PC-9 (cell line): ENCODE measurements around the gene ABTB2. TPM values are rescaled to one million over a fixed set of nuclear protein-coding genes. Genes with fewer than 3 reads are reported as not detected.

Source experiments
- BruUV-seq: library from RNA; stranded (reverse); fragments of 400-500 nt; replicated peaks from 2 replicates; lab custom pipeline; 2021; lab: Mats Ljungman, UMichigan
- CTCF ChIA-PET: fragments of 300-600 bp; sonication (Branson Sonifier 250); formaldehyde crosslinking; loops from one replicate; lab custom pipeline; 2022; ENCODE audit warnings: antibody characterized with exemption; lab: Charles Lee
- POLR2A ChIA-PET: fragments of 300-600 bp; sonication (Branson Sonifier 250); formaldehyde crosslinking; loops from one replicate; lab custom pipeline; 2022; ENCODE audit warnings: antibody characterized with exemption; ENCODE audit not compliant: unreplicated experiment; lab: Charles Lee
- DNase-seq, 2 experiments: peaks; one replicate each; pipeline versions ENCODE4 v3.0.0 to v3.0.0-alpha.2; 2015 to 2022; ENCODE audit warnings: mixed read lengths in 1 of 2
- H2AFZ ChIP-seq: fragments of 200-600 bp; sonication (generic); 2 replicates; pipeline ENCODE4 v1.8.1; 2017; ENCODE audit warnings: antibody characterized with exemption
- H3F3A ChIP-seq: fragments of 200-600 bp; sonication (generic); 2 replicates; pipeline ENCODE4 v1.8.1; 2017; ENCODE audit warnings: antibody characterized with exemption, mild to moderate bottlenecking, low read depth; ENCODE audit not compliant: insufficient read depth
- H3K27ac ChIP-seq: fragments of 200-600 bp; sonication (generic); 2 replicates; pipeline ENCODE4 v1.6.1; 2016; ENCODE audit warnings: mixed run types
- H3K27me3 ChIP-seq: fragments of 200-600 bp; sonication (generic); 2 replicates; pipeline ENCODE4 v1.6.1; 2016; ENCODE audit warnings: low read depth, mixed run types; ENCODE audit not compliant: insufficient read depth
- H3K36me3 ChIP-seq: fragments of 200-600 bp; sonication (generic); 2 replicates; pipeline ENCODE4 v1.6.1; 2016; ENCODE audit warnings: low read depth, mixed run types
- H3K4me1 ChIP-seq: fragments of 200-600 bp; sonication (generic); replicated peaks from 2 replicates; pipeline ENCODE4 v1.6.1; 2016; ENCODE audit warnings: mixed run types; ENCODE audit not compliant: insufficient read depth
- H3K4me2 ChIP-seq: fragments of 200-600 bp; sonication (generic); 2 replicates; pipeline ENCODE4 v1.6.1; 2017; ENCODE audit warnings: mixed run types
- H3K4me3 ChIP-seq: fragments of 200-600 bp; sonication (generic); 2 replicates; pipeline ENCODE4 v1.6.1; 2016; ENCODE audit warnings: mixed run types
- H3K79me2 ChIP-seq: fragments of 200-600 bp; sonication (generic); 2 replicates; pipeline ENCODE4 v1.6.1; 2017; ENCODE audit warnings: low read depth, mixed run types
- H3K9me2 ChIP-seq: fragments of 200-600 bp; sonication (generic); 2 replicates; pipeline ENCODE4 v1.8.1; 2017; ENCODE audit warnings: mild to moderate bottlenecking; ENCODE audit not compliant: insufficient read depth
- H3K9me3 ChIP-seq: fragments of 200-600 bp; sonication (generic); 2 replicates; pipeline ENCODE4 v1.8.1; 2016; ENCODE audit warnings: low read depth; ENCODE audit not compliant: insufficient read depth
- H4K20me1 ChIP-seq: fragments of 200-600 bp; sonication (generic); 2 replicates; pipeline ENCODE4 v1.8.1; 2017; ENCODE audit not compliant: insufficient read depth
- EZH2 ChIP-seq: fragments of 200-600 bp; sonication (generic); IDR thresholded peaks from 2 replicates; pipeline ENCODE4 v1.8.0; 2017; ENCODE audit warnings: antibody characterized with exemption, low read depth
- intact Hi-C: fragments of 100-400 bp; cut with micrococcal nuclease; formaldehyde crosslinking; loops from one replicate; pipeline ENCODE4 v1.10.0; 2022; ENCODE audit not compliant: unreplicated experiment
- total RNA-seq: library from RNA; stranded (reverse); gene quantifications from 2 replicates; pipeline ENCODE4 v1.2.3, GENCODE V29; 2021
- TF ChIP-seq, protein P1 (sequence below): fragments of 200-600 bp; sonication (generic); conservative IDR thresholded peaks from 2 replicates; pipeline ENCODE4 v1.6.1; 2017; ENCODE audit warnings: mixed run types, antibody characterized with exemption, mild to moderate bottlenecking, moderate library complexity

ABTB2 gene
- total RNA-seq, 1 experiment from 2014 or later, result 12.9 TPM

DNA sequence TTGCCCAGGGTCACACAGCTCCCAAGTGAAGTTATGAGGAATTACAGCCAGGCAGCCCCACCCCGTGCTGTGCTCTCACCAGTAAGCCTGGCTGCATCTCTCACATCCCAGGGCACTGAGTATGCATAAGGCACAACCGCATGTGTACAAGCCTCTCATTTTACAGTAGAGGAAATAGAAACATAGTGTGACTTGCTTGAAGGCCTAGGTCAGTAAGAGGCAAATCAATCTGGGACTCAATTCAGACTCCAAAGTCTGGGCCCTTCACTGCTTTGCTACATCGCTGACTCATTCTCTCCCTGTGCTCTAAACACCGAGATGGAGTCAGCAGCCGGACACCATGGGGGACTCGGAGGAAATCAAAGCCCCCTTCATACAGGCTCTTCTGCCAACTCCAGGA, 7.9 kb downstream of the ABTB2 start:
- BruUV-seq, result no TSS peak
- H2AFZ ChIP-seq, result no peak overlapping the region
- H3F3A ChIP-seq, result peaks cover 34% of the 10 kb centered on the region
- CTCF ChIA-PET, result interaction anchor here (1.7 kb wide), 1 partner anchor 175 kb away, joined by 4 read pairs; no protein-coding TSS in a partner anchor
- peaks cover 2% of the 10 kb centered on the region; the same call in 1 of the 2 replicates for H4K20me1 ChIP-seq
- H3K9me3 ChIP-seq, result no peaks in the 10 kb centered on the region
- H3K79me2 ChIP-seq, result peaks cover 95% of the 10 kb centered on the region
- POLR2A ChIA-PET, result no interaction called here
- H3K4me1 ChIP-seq, result peaks cover 99% of the 10 kb centered on the region
- H3K9me2 ChIP-seq, result no peaks in the 10 kb centered on the region
- TF ChIP-seq, protein P1, sequence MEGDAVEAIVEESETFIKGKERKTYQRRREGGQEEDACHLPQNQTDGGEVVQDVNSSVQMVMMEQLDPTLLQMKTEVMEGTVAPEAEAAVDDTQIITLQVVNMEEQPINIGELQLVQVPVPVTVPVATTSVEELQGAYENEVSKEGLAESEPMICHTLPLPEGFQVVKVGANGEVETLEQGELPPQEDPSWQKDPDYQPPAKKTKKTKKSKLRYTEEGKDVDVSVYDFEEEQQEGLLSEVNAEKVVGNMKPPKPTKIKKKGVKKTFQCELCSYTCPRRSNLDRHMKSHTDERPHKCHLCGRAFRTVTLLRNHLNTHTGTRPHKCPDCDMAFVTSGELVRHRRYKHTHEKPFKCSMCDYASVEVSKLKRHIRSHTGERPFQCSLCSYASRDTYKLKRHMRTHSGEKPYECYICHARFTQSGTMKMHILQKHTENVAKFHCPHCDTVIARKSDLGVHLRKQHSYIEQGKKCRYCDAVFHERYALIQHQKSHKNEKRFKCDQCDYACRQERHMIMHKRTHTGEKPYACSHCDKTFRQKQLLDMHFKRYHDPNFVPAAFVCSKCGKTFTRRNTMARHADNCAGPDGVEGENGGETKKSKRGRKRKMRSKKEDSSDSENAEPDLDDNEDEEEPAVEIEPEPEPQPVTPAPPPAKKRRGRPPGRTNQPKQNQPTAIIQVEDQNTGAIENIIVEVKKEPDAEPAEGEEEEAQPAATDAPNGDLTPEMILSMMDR, result no peak
- H3K4me2 ChIP-seq, result peak overlapping the region; percentile 17
- DNase-seq, result no peak
- H3K27me3 ChIP-seq, result no peaks in the 10 kb centered on the region
- H3K27ac ChIP-seq, result no peak overlapping the region
- no peak overlapping the region for H3K4me3 ChIP-seq
- intact Hi-C loops, result no loop called here
- H3K36me3 ChIP-seq, result 0 out of 2 replicates have a peak, but pooled peaks cover 12% of the 10 kb centered on the region

DNA sequence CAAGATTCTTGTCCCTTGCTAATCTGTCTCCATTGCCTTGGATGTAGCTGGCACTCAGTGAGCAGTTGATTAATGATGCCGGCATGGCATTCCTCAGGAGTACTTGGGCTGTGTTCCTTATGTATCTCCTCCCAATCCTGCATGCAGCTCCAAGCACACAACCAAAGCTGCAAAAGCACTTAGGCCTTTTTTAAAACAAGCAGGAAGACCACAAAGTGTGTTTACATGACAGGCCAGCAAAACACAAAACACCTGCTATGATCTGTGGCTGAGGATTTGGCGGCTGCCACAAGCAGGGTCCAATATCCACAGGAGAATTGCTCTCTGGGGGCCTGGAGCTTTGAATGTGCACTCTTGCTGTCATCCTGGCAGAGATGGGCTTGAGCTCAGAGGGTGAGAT, 8.9 kb downstream of the ABTB2 start:
- POLR2A ChIA-PET, result interaction anchor here (0.6 kb wide), 1 partner anchor 9 kb away, joined by 21 read pairs; no protein-coding TSS in a partner anchor
- peak overlapping the region; percentile 17 for H3K4me2 ChIP-seq
- CTCF ChIA-PET, result interaction anchor here (1.7 kb wide), 1 partner anchor 174 kb away, joined by 4 read pairs; no protein-coding TSS in a partner anchor
- no peaks in the 10 kb centered on the region for H3K9me2 ChIP-seq
- no peak overlapping the region for H3K4me3 ChIP-seq
- H3K79me2 ChIP-seq, result peaks cover 91% of the 10 kb centered on the region
- H3K36me3 ChIP-seq, result 0 out of 2 replicates have a peak, but pooled peaks cover 12% of the 10 kb centered on the region
- no peak overlapping the region for H2AFZ ChIP-seq
- TF ChIP-seq, protein P1, result no peak
- no peak for TF ChIP-seq EZH2
- H3K9me3 ChIP-seq, result no peaks in the 10 kb centered on the region
- H3K27ac ChIP-seq, result no peak overlapping the region
- BruUV-seq, result no TSS peak
- H4K20me1 ChIP-seq, result no peaks in the 10 kb centered on the region
- peaks cover 99% of the 10 kb centered on the region for H3K4me1 ChIP-seq
- H3K27me3 ChIP-seq, result no peaks in the 10 kb centered on the region
- intact Hi-C loops, result no loop called here
- peaks cover 43% of the 10 kb centered on the region for H3F3A ChIP-seq
- no peak for DNase-seq

DNA sequence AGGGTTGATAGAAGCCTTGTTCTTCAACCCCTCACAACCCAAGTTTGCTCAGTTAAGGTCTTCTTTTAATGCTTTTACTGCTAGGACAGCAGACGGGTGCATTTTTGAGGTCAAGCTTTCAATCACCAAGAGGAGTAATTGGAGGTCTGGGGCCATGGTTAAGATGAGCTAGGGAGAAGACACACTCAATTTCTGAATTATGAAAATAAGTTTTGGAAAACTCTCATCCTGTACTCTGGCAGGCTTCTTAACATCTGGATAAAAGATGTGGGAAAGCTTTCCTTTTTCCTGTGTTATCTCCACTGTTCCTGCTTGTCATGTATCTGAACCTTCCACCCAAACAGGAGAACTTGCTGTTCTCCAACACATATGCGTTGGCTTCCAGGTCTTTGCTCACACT, 9.7 kb downstream of the ABTB2 start:
- no peaks in the 10 kb centered on the region for H4K20me1 ChIP-seq
- peak overlapping the region; percentile 17; the same call in 1 of the 2 replicates for H3K4me2 ChIP-seq
- H3K79me2 ChIP-seq, result peaks cover 91% of the 10 kb centered on the region
- peak overlapping the region; percentile 91; the same call in 1 of the 2 replicates for H3K27ac ChIP-seq
- ChIA-PET CTCF (interaction anchor here (1.7 kb wide), 1 partner anchor 174 kb away, joined by 4 read pairs; no protein-coding TSS in a partner anchor), POLR2A (interaction anchor here (0.6 kb wide), 1 partner anchor 10 kb away, joined by 21 read pairs; no protein-coding TSS in a partner anchor)
- no peak for DNase-seq
- H3K36me3 ChIP-seq, result 0 out of 2 replicates have a peak, but pooled peaks cover 12% of the 10 kb centered on the region
- H3K4me1 ChIP-seq, result peaks cover 99% of the 10 kb centered on the region
- BruUV-seq, result no TSS peak
- H3K27me3 ChIP-seq, result no peaks in the 10 kb centered on the region
- no peak overlapping the region for H3K4me3 ChIP-seq
- TF ChIP-seq, protein P1, result no peak
- TF ChIP-seq EZH2, result no peak
- peaks cover 51% of the 10 kb centered on the region for H3F3A ChIP-seq
- H3K9me2 ChIP-seq, result no peaks in the 10 kb centered on the region
- intact Hi-C loops, result no loop called here
- H3K9me3 ChIP-seq, result no peaks in the 10 kb centered on the region
- no peak overlapping the region for H2AFZ ChIP-seq
